Measurements from ENCODE around the gene SAMHD1.

DNA sequence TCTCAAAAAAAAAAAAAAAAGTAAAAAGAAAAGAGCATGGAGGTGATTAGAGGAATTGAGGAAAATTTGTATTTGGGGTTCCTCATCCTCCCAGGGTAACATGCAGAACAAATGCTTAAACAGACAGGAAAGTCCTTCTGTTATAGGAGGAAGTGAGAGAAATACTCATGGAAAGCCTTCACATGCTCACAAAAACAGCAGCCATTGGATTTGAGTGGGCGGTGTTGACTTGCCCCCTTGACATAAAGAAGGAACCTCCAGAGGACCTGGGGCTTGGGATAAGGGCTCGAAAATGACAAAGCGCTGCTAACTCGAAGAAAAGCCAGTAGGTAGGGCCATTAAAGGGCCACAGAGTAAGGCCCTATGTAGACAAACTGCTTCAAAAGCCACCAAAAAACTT lies 17.5 kb upstream of the SAMHD1 start:
- TF ChIP-seq, protein P1, sequence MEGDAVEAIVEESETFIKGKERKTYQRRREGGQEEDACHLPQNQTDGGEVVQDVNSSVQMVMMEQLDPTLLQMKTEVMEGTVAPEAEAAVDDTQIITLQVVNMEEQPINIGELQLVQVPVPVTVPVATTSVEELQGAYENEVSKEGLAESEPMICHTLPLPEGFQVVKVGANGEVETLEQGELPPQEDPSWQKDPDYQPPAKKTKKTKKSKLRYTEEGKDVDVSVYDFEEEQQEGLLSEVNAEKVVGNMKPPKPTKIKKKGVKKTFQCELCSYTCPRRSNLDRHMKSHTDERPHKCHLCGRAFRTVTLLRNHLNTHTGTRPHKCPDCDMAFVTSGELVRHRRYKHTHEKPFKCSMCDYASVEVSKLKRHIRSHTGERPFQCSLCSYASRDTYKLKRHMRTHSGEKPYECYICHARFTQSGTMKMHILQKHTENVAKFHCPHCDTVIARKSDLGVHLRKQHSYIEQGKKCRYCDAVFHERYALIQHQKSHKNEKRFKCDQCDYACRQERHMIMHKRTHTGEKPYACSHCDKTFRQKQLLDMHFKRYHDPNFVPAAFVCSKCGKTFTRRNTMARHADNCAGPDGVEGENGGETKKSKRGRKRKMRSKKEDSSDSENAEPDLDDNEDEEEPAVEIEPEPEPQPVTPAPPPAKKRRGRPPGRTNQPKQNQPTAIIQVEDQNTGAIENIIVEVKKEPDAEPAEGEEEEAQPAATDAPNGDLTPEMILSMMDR (IDR thresholded peaks at IDR 0.05; ENCODE audit: borderline replicate concordance, extremely low read depth, low read length, poor library complexity, severe bottlenecking), result no peak
- TF ChIP-seq EZH2 (IDR thresholded peaks at IDR 0.05; ENCODE audit: borderline replicate concordance, low read depth, low read length, severe bottlenecking), result no peak

Measured in DND-41 (cell line).